ENCODE data around the gene MRPS11. TPM values are rescaled to one million over a fixed set of nuclear protein-coding genes. Genes with fewer than 3 reads are reported as not detected.

Gene MRPS11
- polyA plus RNA-seq (2011; rRNA removed), result 55.6 and 65.0 TPM in 2 replicates
- polyA minus RNA-seq (2011; rRNA and poly(A)+ RNA removed), result 20.1 and 23.4 TPM in 2 replicates

GRCh38 chr15:88467073-88467934 is at the start of gene MRPS11, which contains the start of gene MRPL46:
MRPS11 (plus strand) TSS chr15:88467708; CDS start chr15:88467718, 10 bp downstream.
MRPL46 (minus strand) TSS chr15:88467388; CDS start chr15:88467377, 11 bp downstream.
- TF ChIP-seq, protein P1, sequence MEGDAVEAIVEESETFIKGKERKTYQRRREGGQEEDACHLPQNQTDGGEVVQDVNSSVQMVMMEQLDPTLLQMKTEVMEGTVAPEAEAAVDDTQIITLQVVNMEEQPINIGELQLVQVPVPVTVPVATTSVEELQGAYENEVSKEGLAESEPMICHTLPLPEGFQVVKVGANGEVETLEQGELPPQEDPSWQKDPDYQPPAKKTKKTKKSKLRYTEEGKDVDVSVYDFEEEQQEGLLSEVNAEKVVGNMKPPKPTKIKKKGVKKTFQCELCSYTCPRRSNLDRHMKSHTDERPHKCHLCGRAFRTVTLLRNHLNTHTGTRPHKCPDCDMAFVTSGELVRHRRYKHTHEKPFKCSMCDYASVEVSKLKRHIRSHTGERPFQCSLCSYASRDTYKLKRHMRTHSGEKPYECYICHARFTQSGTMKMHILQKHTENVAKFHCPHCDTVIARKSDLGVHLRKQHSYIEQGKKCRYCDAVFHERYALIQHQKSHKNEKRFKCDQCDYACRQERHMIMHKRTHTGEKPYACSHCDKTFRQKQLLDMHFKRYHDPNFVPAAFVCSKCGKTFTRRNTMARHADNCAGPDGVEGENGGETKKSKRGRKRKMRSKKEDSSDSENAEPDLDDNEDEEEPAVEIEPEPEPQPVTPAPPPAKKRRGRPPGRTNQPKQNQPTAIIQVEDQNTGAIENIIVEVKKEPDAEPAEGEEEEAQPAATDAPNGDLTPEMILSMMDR (IDR thresholded peaks at IDR 0.05; ENCODE audit: low read depth, low read length), result no peak
- ChIA-PET CTCF (interaction anchor here (0.6 to 5.1 kb wide), 7 partner anchors 9 to 366 kb away, joined by 3 to 29 read pairs (median 4); partner anchors contain the start of gene ISG20), POLR2A (interaction anchor here (0.7 to 1.2 kb wide), 5 partner anchors 9 to 171 kb away, joined by 3 to 5 read pairs (median 4); partner anchors contain the start of gene ISG20)
- Histone ChIP-seq H3K4me3 (ENCODE audit: low read depth, low read length) (peak within 1 kb of the TSS; percentile 97), H3K9me3 (ENCODE audit: control insufficient read depth, insufficient read depth, low read length) (no peaks in the 10 kb centered on the region), H3K27me3 (ENCODE audit: control insufficient read depth, insufficient read depth, low read length) (no peaks in the 10 kb centered on the region), H3K27ac (ENCODE audit: low read depth, low read length) (peak within 1 kb of the TSS; percentile 53)
- peak; percentile 50 for DNase-seq (ENCODE audit: low read depth, low spot score)

DNA sequence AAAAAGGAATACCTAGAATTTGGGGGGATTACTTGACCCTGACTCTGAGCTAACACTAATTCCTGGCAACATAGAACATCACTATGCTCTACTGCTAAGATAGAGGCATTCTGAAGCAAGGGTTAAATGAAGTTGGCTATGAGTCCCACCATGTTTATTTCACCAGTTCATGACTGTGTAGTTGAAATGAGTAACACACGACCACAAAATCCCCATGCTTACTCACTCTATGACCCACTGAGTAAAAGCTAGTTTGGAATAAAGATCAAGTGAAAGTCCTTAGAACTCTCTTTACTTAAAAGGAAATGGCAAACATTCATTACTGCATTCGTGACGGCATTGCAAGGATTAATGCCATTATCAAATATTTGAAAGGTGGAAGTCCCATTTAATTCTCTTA is 47.7 kb upstream of the MRPS11 start:
- H3K9me3 ChIP-seq (ENCODE audit: control insufficient read depth, insufficient read depth, low read length), result no peaks in the 10 kb centered on the region
- no peak overlapping the region for H3K27ac ChIP-seq (ENCODE audit: low read depth, low read length)
- DNase-seq (ENCODE audit: low read depth, low spot score), result peak; percentile 16
- POLR2A ChIA-PET, result interaction anchor here (0.7 kb wide), 1 partner anchor 45 kb away, joined by 4 read pairs; no protein-coding TSS in a partner anchor
- TF ChIP-seq, protein P1 (IDR thresholded peaks at IDR 0.05; ENCODE audit: low read depth, low read length), result no peak
- CTCF ChIA-PET, result interaction anchor here (1.5 kb wide), 1 partner anchor 19 kb away, joined by 3 read pairs; no protein-coding TSS in a partner anchor
- H3K27me3 ChIP-seq (ENCODE audit: control insufficient read depth, insufficient read depth, low read length), result no peaks in the 10 kb centered on the region
- no peak overlapping the region for H3K4me3 ChIP-seq (ENCODE audit: low read depth, low read length)

GRCh38 chr15:88423331-88423730 is 44.2 kb upstream of the MRPS11 start:
- POLR2A ChIA-PET, result no interaction called here
- H3K4me3 ChIP-seq (ENCODE audit: low read depth, low read length), result no peak overlapping the region
- DNase-seq (ENCODE audit: low read depth, low spot score), result no peak
- TF ChIP-seq, protein P1 (IDR thresholded peaks at IDR 0.05; ENCODE audit: low read depth, low read length), result no peak
- H3K27ac ChIP-seq (ENCODE audit: low read depth, low read length), result no peak overlapping the region
- no peaks in the 10 kb centered on the region for H3K9me3 ChIP-seq (ENCODE audit: control insufficient read depth, insufficient read depth, low read length)
- CTCF ChIA-PET, result no interaction called here
- H3K27me3 ChIP-seq (ENCODE audit: control insufficient read depth, insufficient read depth, low read length), result peaks cover 13% of the 10 kb centered on the region

DNA sequence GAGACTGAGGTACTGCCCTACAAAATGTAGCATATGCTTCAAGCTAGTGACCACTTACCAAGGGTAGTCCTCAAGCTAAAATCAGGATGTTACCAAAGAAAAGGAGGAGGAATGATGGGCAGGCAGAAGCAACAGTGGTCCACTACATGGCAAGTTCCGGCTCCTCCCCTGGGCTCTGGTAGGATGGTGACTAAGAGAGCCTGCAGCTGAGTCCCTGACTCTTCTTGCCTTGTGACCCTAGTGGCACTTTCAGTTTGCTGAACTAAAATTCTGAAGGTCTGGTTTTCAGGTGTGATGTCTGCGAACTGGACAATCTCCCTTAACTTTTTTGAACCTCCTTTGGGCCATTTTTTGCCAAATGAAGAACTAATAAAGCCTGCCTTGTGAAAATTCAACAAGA is 41.2 kb upstream of the MRPS11 start:
- H3K9me3 ChIP-seq (ENCODE audit: control insufficient read depth, insufficient read depth, low read length), result no peaks in the 10 kb centered on the region
- ChIA-PET POLR2A (no interaction called here), CTCF (no interaction called here)
- no peak for DNase-seq (ENCODE audit: low read depth, low spot score)
- peaks cover 19% of the 10 kb centered on the region for H3K27me3 ChIP-seq (ENCODE audit: control insufficient read depth, insufficient read depth, low read length)
- no peak overlapping the region for H3K4me3 ChIP-seq (ENCODE audit: low read depth, low read length)
- TF ChIP-seq, protein P1 (IDR thresholded peaks at IDR 0.05; ENCODE audit: low read depth, low read length), result no peak
- no peak overlapping the region for H3K27ac ChIP-seq (ENCODE audit: low read depth, low read length)

DNA sequence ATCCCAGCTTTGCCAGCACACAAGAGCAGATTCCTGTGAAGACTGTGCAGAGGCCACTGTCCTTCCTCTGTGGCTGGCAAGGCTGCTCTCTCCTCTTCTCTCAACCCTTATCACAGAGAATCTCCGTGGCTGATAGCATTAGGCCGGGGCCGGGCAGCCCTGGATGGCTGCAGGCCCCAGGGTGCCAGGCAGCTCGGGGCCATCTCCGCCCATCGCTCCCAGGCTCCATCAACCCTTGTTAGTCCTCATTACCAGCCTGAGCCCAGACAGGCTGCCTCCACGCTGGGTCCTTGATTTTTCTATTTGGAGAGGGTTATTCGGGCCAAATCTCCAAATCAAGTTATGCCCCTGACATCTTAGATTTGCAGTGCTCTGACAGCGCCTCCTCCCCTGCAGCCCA is 39.5 kb upstream of the MRPS11 start:
- Histone ChIP-seq H3K27ac (ENCODE audit: low read depth, low read length) (no peak overlapping the region), H3K27me3 (ENCODE audit: control insufficient read depth, insufficient read depth, low read length) (peaks cover 19% of the 10 kb centered on the region), H3K9me3 (ENCODE audit: control insufficient read depth, insufficient read depth, low read length) (no peaks in the 10 kb centered on the region), H3K4me3 (ENCODE audit: low read depth, low read length) (no peak overlapping the region)
- ChIA-PET POLR2A (no interaction called here), CTCF (no interaction called here)
- DNase-seq (ENCODE audit: low read depth, low spot score), result no peak
- TF ChIP-seq, protein P1 (IDR thresholded peaks at IDR 0.05; ENCODE audit: low read depth, low read length), result no peak
